Activated naive CD8-positive, alpha-beta T cell treated with anti-CD3 and anti-CD28 coated beads, Interleukin-2, amount 50 U/mL, for 24 hours (primary cell): ENCODE measurements around the gene MECR.

Experiments used
- ATAC-seq: fragments of 150-1000 bp; cut with Tn5 transposase; one replicate; pipeline ENCODE4 v1.10.0; 2021
- DNase-seq: peaks from one replicate; pipeline ENCODE4 v3.0.0; 2021
- H3K27ac Mint-ChIP-seq: one replicate; pipeline ENCODE4 v1.8.0; 2021; ENCODE audit warnings: mild to moderate bottlenecking, mixed read lengths
- H3K27me3 Mint-ChIP-seq: one replicate; pipeline ENCODE4 v1.8.0; 2021; ENCODE audit warnings: mixed read lengths
- H3K36me3 Mint-ChIP-seq: one replicate; pipeline ENCODE4 v1.8.0; 2021; ENCODE audit warnings: low read depth, mixed read lengths
- H3K4me1 Mint-ChIP-seq: one replicate; pipeline ENCODE4 v1.8.0; 2021; ENCODE audit warnings: mixed read lengths
- H3K4me3 Mint-ChIP-seq: one replicate; pipeline ENCODE4 v1.8.0; 2021; ENCODE audit warnings: mild to moderate bottlenecking, moderate library complexity, mixed read lengths
- H3K9me3 Mint-ChIP-seq: one replicate; pipeline ENCODE4 v1.8.0; 2021; ENCODE audit warnings: mixed read lengths

The MECR gene, protein sequence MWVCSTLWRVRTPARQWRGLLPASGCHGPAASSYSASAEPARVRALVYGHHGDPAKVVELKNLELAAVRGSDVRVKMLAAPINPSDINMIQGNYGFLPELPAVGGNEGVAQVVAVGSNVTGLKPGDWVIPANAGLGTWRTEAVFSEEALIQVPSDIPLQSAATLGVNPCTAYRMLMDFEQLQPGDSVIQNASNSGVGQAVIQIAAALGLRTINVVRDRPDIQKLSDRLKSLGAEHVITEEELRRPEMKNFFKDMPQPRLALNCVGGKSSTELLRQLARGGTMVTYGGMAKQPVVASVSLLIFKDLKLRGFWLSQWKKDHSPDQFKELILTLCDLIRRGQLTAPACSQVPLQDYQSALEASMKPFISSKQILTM

GRCh38 chr1:29230553-29231378 is at the start of gene MECR:
TSS of gene MECR (minus strand) at chr1:29230934. CDS start at chr1:29230906, 28 bp downstream.
- DNase-seq (peak; percentile 98), ATAC-seq (peak; percentile 99)
- H3K36me3 Mint-ChIP-seq, result no peaks in the 10 kb centered on the region
- peaks cover 4% of the 10 kb centered on the region for H3K27me3 Mint-ChIP-seq
- H3K4me3 Mint-ChIP-seq, result peak within 1 kb of the TSS; percentile 94
- peaks cover 23% of the 10 kb centered on the region for H3K4me1 Mint-ChIP-seq
- H3K9me3 Mint-ChIP-seq, result no peaks in the 10 kb centered on the region
- peak within 1 kb of the TSS; percentile 86 for H3K27ac Mint-ChIP-seq

DNA sequence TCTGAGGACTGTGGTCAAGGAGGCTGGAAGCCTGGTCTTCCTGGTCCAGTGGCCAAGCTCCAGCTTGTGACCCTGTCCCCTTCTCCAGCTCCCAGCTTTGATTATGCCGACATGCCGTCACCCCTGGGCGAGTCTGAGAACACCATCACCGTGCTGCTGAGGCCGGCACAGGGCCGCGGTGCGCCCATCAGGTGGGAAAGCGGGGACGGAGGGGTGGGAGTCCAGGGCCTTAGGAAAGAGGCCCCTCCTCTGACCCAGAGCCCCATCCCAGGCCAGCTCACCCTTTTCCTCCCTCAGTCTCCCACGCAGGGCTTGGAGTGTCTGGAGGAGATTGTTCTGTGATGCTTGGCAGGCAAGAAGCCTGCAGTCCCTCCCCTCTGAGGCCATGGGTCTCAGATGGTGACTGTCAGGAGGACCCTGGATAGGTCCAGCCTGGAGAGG is 49.2 kb upstream of the MECR start:
- Mint-ChIP-seq H3K4me3 (no peak overlapping the region), H3K27ac (no peak overlapping the region), H3K27me3 (peaks cover 3% of the 10 kb centered on the region), H3K4me1 (peaks cover 3% of the 10 kb centered on the region), H3K9me3 (no peaks in the 10 kb centered on the region), H3K36me3 (no peaks in the 10 kb centered on the region)
- DNase-seq (no peak), ATAC-seq (no peak)

GRCh38 chr1:29279406-29279805 is 48.7 kb upstream of the MECR start:
- peaks cover 3% of the 10 kb centered on the region for H3K4me1 Mint-ChIP-seq
- no peak for ATAC-seq
- peaks cover 3% of the 10 kb centered on the region for H3K27me3 Mint-ChIP-seq
- DNase-seq, result no peak
- no peak overlapping the region for H3K27ac Mint-ChIP-seq
- H3K36me3 Mint-ChIP-seq, result no peaks in the 10 kb centered on the region
- H3K4me3 Mint-ChIP-seq, result no peak overlapping the region
- no peaks in the 10 kb centered on the region for H3K9me3 Mint-ChIP-seq

DNA sequence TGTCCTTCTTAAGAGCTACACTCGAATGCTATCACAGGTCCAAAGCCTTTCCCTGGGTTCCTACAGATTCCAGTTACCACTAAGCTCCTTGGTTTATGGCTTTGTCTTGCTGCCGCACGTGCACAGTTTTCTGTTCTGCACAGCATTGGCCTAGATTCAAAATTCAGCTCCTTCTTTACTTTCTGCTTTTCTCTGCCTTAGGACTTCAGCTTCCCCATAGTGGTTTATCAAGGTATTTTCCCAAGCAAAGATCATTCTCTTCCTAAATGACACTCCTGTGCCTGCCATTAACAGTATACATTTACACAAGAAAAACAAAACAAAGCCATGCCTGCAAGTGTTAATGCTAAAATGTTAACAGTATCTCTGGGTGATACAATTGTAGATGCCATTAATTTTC is 47.4 kb upstream of the MECR start:
- H3K4me1 Mint-ChIP-seq, result no peaks in the 10 kb centered on the region
- peaks cover 3% of the 10 kb centered on the region for H3K27me3 Mint-ChIP-seq
- no peak for DNase-seq
- H3K9me3 Mint-ChIP-seq, result no peaks in the 10 kb centered on the region
- no peak overlapping the region for H3K27ac Mint-ChIP-seq
- no peak overlapping the region for H3K4me3 Mint-ChIP-seq
- H3K36me3 Mint-ChIP-seq, result no peaks in the 10 kb centered on the region
- ATAC-seq, result no peak

DNA sequence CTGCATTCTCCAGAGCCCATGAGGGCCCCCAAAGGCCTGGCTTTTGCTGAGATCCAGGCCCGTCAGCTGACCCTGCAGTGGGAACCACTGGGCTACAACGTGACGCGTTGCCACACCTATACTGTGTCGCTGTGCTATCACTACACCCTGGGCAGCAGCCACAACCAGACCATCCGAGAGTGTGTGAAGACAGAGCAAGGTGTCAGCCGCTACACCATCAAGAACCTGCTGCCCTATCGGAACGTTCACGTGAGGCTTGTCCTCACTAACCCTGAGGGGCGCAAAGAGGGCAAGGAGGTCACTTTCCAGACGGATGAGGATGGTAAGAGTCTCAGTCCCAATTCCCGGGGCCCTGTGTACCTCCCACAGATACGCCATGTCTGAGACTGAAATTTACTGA is 44.7 kb upstream of the MECR start:
- H3K4me1 Mint-ChIP-seq, result no peaks in the 10 kb centered on the region
- no peak for ATAC-seq
- no peaks in the 10 kb centered on the region for H3K9me3 Mint-ChIP-seq
- no peak for DNase-seq
- H3K27me3 Mint-ChIP-seq, result peaks cover 12% of the 10 kb centered on the region
- no peaks in the 10 kb centered on the region for H3K36me3 Mint-ChIP-seq
- no peak overlapping the region for H3K27ac Mint-ChIP-seq
- no peak overlapping the region for H3K4me3 Mint-ChIP-seq

GRCh38 chr1:29272147-29272907 is 41.6 kb upstream of the MECR start:
- DNase-seq (no peak), ATAC-seq (no peak)
- Mint-ChIP-seq H3K4me3 (no peak overlapping the region), H3K4me1 (no peaks in the 10 kb centered on the region), H3K36me3 (no peaks in the 10 kb centered on the region), H3K27me3 (peaks cover 25% of the 10 kb centered on the region), H3K9me3 (no peaks in the 10 kb centered on the region), H3K27ac (no peak overlapping the region)

DNA sequence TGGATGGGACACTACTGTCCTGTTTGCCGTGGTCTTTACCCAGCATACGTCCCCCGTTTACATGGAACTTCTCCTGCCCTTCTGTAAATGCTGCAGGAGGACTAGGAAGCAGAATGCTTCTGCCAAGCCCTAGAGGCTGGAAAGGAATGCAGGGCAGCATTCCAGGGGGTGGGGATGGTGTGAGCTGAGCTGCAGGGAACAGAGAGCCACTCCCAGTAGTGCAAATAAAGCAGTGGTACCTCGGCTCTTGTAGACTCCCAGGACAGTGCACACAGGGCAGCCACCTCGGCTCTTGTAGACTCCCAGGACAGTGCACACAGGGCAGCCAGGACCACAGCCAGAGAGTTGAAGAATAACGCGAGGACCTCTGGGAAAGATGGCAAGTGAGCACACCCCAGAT is 41.0 kb upstream of the MECR start:
- H3K4me3 Mint-ChIP-seq, result no peak overlapping the region
- no peaks in the 10 kb centered on the region for H3K4me1 Mint-ChIP-seq
- H3K27ac Mint-ChIP-seq, result no peak overlapping the region
- peaks cover 31% of the 10 kb centered on the region for H3K27me3 Mint-ChIP-seq
- no peaks in the 10 kb centered on the region for H3K36me3 Mint-ChIP-seq
- no peak for ATAC-seq
- no peaks in the 10 kb centered on the region for H3K9me3 Mint-ChIP-seq
- no peak for DNase-seq

GRCh38 chr1:29270929-29271521 is 40.3 kb upstream of the MECR start:
- no peaks in the 10 kb centered on the region for H3K36me3 Mint-ChIP-seq
- H3K4me1 Mint-ChIP-seq, result no peaks in the 10 kb centered on the region
- H3K9me3 Mint-ChIP-seq, result no peaks in the 10 kb centered on the region
- ATAC-seq (no peak), DNase-seq (no peak)
- no peak overlapping the region for H3K27ac Mint-ChIP-seq
- peaks cover 37% of the 10 kb centered on the region for H3K27me3 Mint-ChIP-seq
- H3K4me3 Mint-ChIP-seq, result no peak overlapping the region

- Mint-ChIP-seq H3K4me1 (no peaks in the 10 kb centered on the region), H3K27ac (no peak overlapping the region), H3K27me3 (peaks cover 43% of the 10 kb centered on the region), H3K4me3 (no peak overlapping the region), H3K9me3 (no peaks in the 10 kb centered on the region), H3K36me3 (no peaks in the 10 kb centered on the region)
- ATAC-seq, result no peak
- DNase-seq, result no peak
Observed at GRCh38 chr1:29269382-29269781, 38.6 kb upstream of the MECR start.

GRCh38 chr1:29267321-29268070 is 36.8 kb upstream of the MECR start:
- DNase-seq (no peak), ATAC-seq (no peak)
- Mint-ChIP-seq H3K27ac (no peak overlapping the region), H3K9me3 (no peaks in the 10 kb centered on the region), H3K4me3 (no peak overlapping the region), H3K4me1 (no peaks in the 10 kb centered on the region), H3K36me3 (no peaks in the 10 kb centered on the region), H3K27me3 (peaks cover 45% of the 10 kb centered on the region)

DNA sequence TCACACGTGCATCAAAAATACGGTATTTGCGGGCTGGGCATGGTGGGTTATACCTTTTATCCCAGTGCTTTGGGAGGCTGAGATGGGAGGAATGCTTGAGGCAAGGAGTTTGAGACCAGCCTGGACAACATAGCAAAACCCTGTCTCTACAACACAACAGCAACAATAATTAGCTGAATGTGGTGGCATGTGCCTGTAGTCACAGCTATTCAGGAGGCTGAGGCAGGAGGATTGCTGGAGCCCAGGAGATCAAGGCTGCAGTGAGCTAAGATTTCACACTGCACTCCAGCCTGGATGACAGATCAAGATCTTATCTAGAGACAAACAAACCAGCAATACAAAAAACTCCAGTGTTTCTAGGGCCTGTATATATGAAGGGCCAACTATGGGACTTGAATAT is 36.2 kb upstream of the MECR start:
- DNase-seq (no peak), ATAC-seq (no peak)
- Mint-ChIP-seq H3K9me3 (no peaks in the 10 kb centered on the region), H3K27me3 (peaks cover 49% of the 10 kb centered on the region), H3K36me3 (no peaks in the 10 kb centered on the region), H3K4me1 (no peaks in the 10 kb centered on the region), H3K4me3 (no peak overlapping the region), H3K27ac (no peak overlapping the region)

DNA sequence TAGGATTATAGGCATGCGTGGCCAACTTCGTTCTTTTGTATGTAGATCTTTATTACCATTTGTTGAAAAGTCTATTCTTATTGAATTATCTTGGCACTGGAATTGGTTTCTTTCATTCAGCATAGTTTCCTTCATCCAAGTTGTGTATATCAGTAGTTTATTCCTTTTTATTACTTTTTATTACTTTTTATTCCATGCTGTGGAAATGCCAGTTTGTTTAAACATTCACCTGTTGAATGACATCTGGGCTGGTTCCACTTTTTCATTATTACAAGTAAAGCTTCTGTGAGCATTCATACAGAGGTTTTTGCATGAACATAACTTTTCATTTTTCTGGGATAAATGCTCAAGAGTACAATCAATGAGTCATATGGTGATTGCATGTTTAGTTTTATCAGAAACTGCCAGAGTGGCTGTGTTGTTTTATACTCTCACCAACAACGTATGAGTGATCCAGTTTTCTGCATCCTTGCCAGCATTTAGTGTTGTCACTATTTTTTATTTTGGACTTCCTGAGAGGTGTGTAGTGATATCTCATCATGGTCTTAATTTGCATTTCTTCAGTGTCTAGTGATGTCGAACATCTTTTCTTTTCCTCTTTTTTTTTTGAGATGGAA is 34.1 kb upstream of the MECR start:
- DNase-seq, result no peak
- Mint-ChIP-seq H3K9me3 (no peaks in the 10 kb centered on the region), H3K27me3 (peaks cover 61% of the 10 kb centered on the region), H3K4me1 (peaks cover 5% of the 10 kb centered on the region), H3K36me3 (no peaks in the 10 kb centered on the region), H3K27ac (no peak overlapping the region), H3K4me3 (no peak overlapping the region)
- no peak for ATAC-seq

GRCh38 chr1:29260531-29260930 is 29.8 kb upstream of the MECR start:
- DNase-seq, result no peak
- H3K4me1 Mint-ChIP-seq, result peaks cover 5% of the 10 kb centered on the region
- H3K9me3 Mint-ChIP-seq, result no peaks in the 10 kb centered on the region
- H3K27ac Mint-ChIP-seq, result no peak overlapping the region
- peaks cover 50% of the 10 kb centered on the region for H3K27me3 Mint-ChIP-seq
- H3K4me3 Mint-ChIP-seq, result peak overlapping the region; percentile 62
- no peaks in the 10 kb centered on the region for H3K36me3 Mint-ChIP-seq
- ATAC-seq, result no peak
